Mesenchymal stem cell (in vitro differentiated cells and primary cell): ENCODE data around the gene LY9.
"Not testable (repeated sequence)": the region's sequence is repeated elsewhere in the genome, so short reads cannot be mapped to it uniquely, and the experiment has no call there.

Experiments
- DNase-seq: peaks from one replicate; pipeline ENCODE4 v3.0.0-alpha.2; 2013
- H2AFZ ChIP-seq: one replicate; pipeline ENCODE4 v1.6.1; 2013; ENCODE audit warnings: low read depth, mild to moderate bottlenecking, control low read depth, inconsistent platforms, low read length, moderate library complexity
- H2AK5ac ChIP-seq: 2 replicates; pipeline ENCODE4 v1.6.1; 2013; ENCODE audit warnings: low read length, moderate library complexity, mild to moderate bottlenecking, inconsistent platforms; ENCODE audit not compliant: severe bottlenecking
- H2BK120ac ChIP-seq: one replicate; pipeline ENCODE4 v1.6.1; 2013; ENCODE audit warnings: low read depth, mild to moderate bottlenecking, inconsistent platforms, low read length, moderate library complexity
- H2BK12ac ChIP-seq, 2 experiments: one replicate each; pipeline ENCODE4 v1.6.1; 2013; ENCODE audit warnings: inconsistent platforms in 2 of 2, low read length in 2 of 2, mild to moderate bottlenecking in 2 of 2, moderate library complexity in 2 of 2, control low read depth in 1 of 2
- H2BK15ac ChIP-seq: one replicate; pipeline ENCODE4 v1.6.1; 2013; ENCODE audit warnings: mild to moderate bottlenecking, low read depth, inconsistent platforms; ENCODE audit not compliant: poor library complexity, severe bottlenecking
- H2BK5ac ChIP-seq: 2 replicates; pipeline ENCODE4 v1.6.1; 2013; ENCODE audit warnings: low read depth, mild to moderate bottlenecking, low read length, control low read depth, inconsistent platforms; ENCODE audit not compliant: poor library complexity, severe bottlenecking
- H3K14ac ChIP-seq, 2 experiments: one replicate each; pipeline ENCODE4 v1.6.1; 2013; ENCODE audit warnings: inconsistent platforms in 2 of 2, low read length in 2 of 2, control low read depth in 1 of 2, mild to moderate bottlenecking in 1 of 2, moderate library complexity in 1 of 2
- H3K18ac ChIP-seq, 2 experiments: one replicate each; pipeline ENCODE4 v1.6.1; 2013; ENCODE audit warnings: inconsistent platforms in 2 of 2, low read length in 2 of 2, control low read depth in 1 of 2, low read depth in 1 of 2, mild to moderate bottlenecking in 1 of 2
- H3K23ac ChIP-seq, 2 experiments: one replicate each; pipeline ENCODE4 v1.6.1; 2013; ENCODE audit warnings: inconsistent platforms in 2 of 2, low read length in 2 of 2, mild to moderate bottlenecking in 2 of 2, moderate library complexity in 2 of 2, control low read depth in 1 of 2
- H3K27ac ChIP-seq: 2 replicates; pipeline ENCODE4 v1.5.1; 2013; ENCODE audit warnings: mild to moderate bottlenecking, moderate library complexity, low read length, control low read depth, inconsistent platforms; ENCODE audit not compliant: poor library complexity, severe bottlenecking
- H3K27me3 ChIP-seq, 2 experiments: 2 replicates each; pipeline versions ENCODE4 v1.6.1 to v1.7.0; 2013; ENCODE audit warnings: low read length in 2 of 2, mild to moderate bottlenecking in 2 of 2, moderate library complexity in 2 of 2, control low read depth in 1 of 2, inconsistent platforms in 1 of 2; ENCODE audit not compliant: control insufficient read depth in 1 of 2, insufficient read depth in 1 of 2
- H3K36me3 ChIP-seq, 2 experiments: 2 replicates each; pipeline versions ENCODE4 v1.6.1 to v1.7.0; 2013; ENCODE audit warnings: low read length in 2 of 2, control low read depth in 1 of 2, inconsistent platforms in 1 of 2, low read depth in 1 of 2, mild to moderate bottlenecking in 1 of 2; ENCODE audit not compliant: insufficient read depth in 2 of 2, control insufficient read depth in 1 of 2
- H3K4ac ChIP-seq, 2 experiments: one replicate each; pipeline ENCODE4 v1.6.1; 2013; ENCODE audit warnings: inconsistent platforms in 2 of 2, low read length in 2 of 2, mild to moderate bottlenecking in 2 of 2, moderate library complexity in 2 of 2, control low read depth in 1 of 2, low read depth in 1 of 2
- H3K4me1 ChIP-seq: 2 replicates; pipeline ENCODE4 v1.6.1; 2013; ENCODE audit warnings: low read depth, low read length, control low read depth; ENCODE audit not compliant: control insufficient read depth, insufficient read depth
- H3K4me2 ChIP-seq: 2 replicates; pipeline ENCODE4 v1.6.1; 2013; ENCODE audit warnings: low read length, mild to moderate bottlenecking, inconsistent platforms; ENCODE audit not compliant: poor library complexity, severe bottlenecking
- H3K4me3 ChIP-seq, 2 experiments: 2 replicates each; pipeline versions ENCODE4 v1.5.1 to v1.7.0; 2013; ENCODE audit warnings: low read length in 2 of 2, mild to moderate bottlenecking in 2 of 2, control low read depth in 1 of 2, low read depth in 1 of 2; ENCODE audit not compliant: insufficient read depth in 1 of 2
- H3K79me1 ChIP-seq: replicated peaks from 2 replicates; pipeline ENCODE4 v1.6.1; 2013; ENCODE audit warnings: mild to moderate bottlenecking, control low read depth, low read length, inconsistent platforms; ENCODE audit not compliant: poor library complexity, severe bottlenecking
- H3K9ac ChIP-seq: 2 replicates; pipeline ENCODE4 v1.7.0; 2013; ENCODE audit warnings: mild to moderate bottlenecking, low read length, moderate library complexity
- H3K9me3 ChIP-seq: 2 replicates; pipeline ENCODE4 v1.7.0; 2013; ENCODE audit warnings: mild to moderate bottlenecking, low read length; ENCODE audit not compliant: control insufficient read depth
- H4K8ac ChIP-seq: one replicate; pipeline ENCODE4 v1.6.1; 2013; ENCODE audit warnings: inconsistent platforms, mild to moderate bottlenecking, low read length, moderate library complexity
- H4K91ac ChIP-seq: one replicate; pipeline ENCODE4 v1.6.1; 2013; ENCODE audit warnings: mild to moderate bottlenecking, low read length, inconsistent platforms
- whole genome bisulfite sequencing: methylation state at CpG from one replicate; pipeline ENCODE4 v1.1.7; 2013; ENCODE audit warnings: mixed read lengths; 5-methylcytosine and 5-hydroxymethylcytosine counted together

The LY9 gene

DNA sequence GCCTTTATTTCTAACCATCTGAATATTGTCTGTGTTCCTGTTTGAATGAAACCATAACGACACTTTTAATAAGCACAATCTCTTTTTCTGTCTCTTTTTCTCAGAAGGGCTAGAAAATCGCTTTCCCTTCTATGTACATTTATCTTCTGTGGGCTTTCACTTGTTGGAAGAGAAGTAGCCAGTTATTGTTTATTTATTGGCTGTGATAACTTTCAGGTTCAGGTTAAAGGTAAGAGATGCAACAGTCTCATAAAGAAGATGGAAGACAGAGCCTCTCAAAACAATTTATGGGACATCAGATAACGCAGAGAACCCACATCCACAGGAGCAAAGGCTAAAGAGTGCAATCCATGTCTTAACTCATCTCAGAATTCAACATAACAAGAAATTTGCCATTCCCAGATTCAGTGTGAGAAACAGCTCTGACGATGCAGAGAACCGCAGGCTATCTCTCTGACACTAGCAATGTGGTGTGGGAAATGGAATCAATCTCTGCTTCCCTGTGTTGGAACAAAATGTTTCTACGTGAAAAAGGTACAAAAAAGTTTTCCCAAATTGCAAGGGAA lies 70.8 kb downstream of the LY9 start:
- Histone ChIP-seq H3K14ac (no peak overlapping the region), H3K36me3 (no peaks in the 10 kb centered on the region), H2BK5ac (no peak overlapping the region), H3K4me1 (no peaks in the 10 kb centered on the region), H3K18ac (no peak overlapping the region), H3K4me2 (no peak overlapping the region), H2AK5ac (no peak overlapping the region), H3K4me3 (no peak overlapping the region), H3K27ac (no peak overlapping the region), H3K9me3 (no peaks in the 10 kb centered on the region), H2BK15ac (no peak overlapping the region), H3K23ac (no peak overlapping the region), H2BK12ac (no peak overlapping the region), H3K9ac (no peak overlapping the region), H2AFZ (no peak overlapping the region), H3K79me1 (no peaks in the 10 kb centered on the region), H3K27me3 (peaks cover 0 to 6% of the 10 kb centered on the region in 2 experiments), H2BK120ac (no peak overlapping the region), H4K91ac (no peak overlapping the region), H4K8ac (no peak overlapping the region), H3K4ac (no peak overlapping the region)
- no peak for DNase-seq
- WGBS = 77% methylated on average over 3 of the region's 6 CpGs

DNA sequence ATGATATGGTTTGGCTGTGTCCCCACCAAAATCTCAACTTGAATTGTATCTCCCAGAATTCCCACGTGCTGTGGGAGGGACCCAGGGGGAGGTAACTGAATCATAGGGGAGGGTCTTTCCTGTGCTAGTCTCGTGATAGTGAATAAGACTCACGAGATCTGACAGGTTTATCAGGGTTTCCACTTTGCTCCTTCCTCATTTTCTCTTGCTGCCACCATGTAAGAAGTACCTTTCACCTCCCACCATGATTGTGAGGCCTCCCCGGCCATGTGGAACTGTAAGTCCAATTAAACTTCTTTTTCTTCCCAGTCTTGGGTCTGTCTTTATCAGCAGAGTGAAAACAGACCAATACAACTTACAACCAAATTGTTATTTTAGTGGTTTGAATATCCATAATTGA lies 71.7 kb downstream of the LY9 start:
- H2BK12ac ChIP-seq, H3K4me3 ChIP-seq, H3K9me3 ChIP-seq, H3K4me2 ChIP-seq, H3K79me1 ChIP-seq, H2AFZ ChIP-seq, H2AK5ac ChIP-seq, H4K91ac ChIP-seq, H2BK5ac ChIP-seq, H3K18ac ChIP-seq, H3K27ac ChIP-seq, H3K36me3 ChIP-seq, H3K23ac ChIP-seq, H2BK15ac ChIP-seq, DNase-seq, H3K9ac ChIP-seq, H3K4me1 ChIP-seq, H3K27me3 ChIP-seq, H4K8ac ChIP-seq, H3K4ac ChIP-seq, H2BK120ac ChIP-seq, H3K14ac ChIP-seq: not testable (repeated sequence)
- WGBS = 38% methylated on average over 4 of the region's 4 CpGs

DNA sequence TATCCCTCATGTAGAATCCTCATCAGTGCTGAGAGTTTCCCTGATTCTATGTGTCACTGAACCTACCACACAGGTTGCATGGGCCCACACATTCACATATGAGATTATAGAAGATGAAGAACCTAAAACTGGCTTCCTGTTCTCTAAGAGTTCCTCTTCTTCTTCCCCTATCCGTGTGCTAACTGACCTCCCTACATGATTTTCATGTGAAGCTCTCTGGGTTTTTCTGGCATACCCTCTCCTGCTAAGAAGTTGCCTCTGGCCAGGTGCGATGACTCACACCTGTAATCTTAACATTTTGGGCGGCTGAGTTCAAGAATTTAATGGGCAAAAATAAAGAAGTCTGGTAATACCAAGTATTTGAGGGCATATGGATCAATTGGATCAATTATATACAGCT lies 72.2 kb downstream of the LY9 start:
- Histone ChIP-seq H2BK15ac (no peak overlapping the region), H4K91ac (no peak overlapping the region), H3K79me1 (no peaks in the 10 kb centered on the region), H3K27me3 (no peaks in the 10 kb centered on the region), H2BK12ac (no peak overlapping the region), H2BK120ac (no peak overlapping the region), H4K8ac (no peak overlapping the region), H3K27ac (no peak overlapping the region), H3K4me2 (no peak overlapping the region), H3K36me3 (no peaks in the 10 kb centered on the region), H2AK5ac (no peak overlapping the region), H3K4me3 (no peak overlapping the region), H3K4ac (no peak overlapping the region), H2BK5ac (no peak overlapping the region), H3K14ac (no peak overlapping the region), H3K9me3 (no peaks in the 10 kb centered on the region), H3K4me1 (no peaks in the 10 kb centered on the region), H3K9ac (no peak overlapping the region), H3K23ac (no peak overlapping the region), H3K18ac (no peak overlapping the region), H2AFZ (no peak overlapping the region)
- 81% methylated on average over 3 of the region's 3 CpGs for WGBS
- no peak for DNase-seq

DNA sequence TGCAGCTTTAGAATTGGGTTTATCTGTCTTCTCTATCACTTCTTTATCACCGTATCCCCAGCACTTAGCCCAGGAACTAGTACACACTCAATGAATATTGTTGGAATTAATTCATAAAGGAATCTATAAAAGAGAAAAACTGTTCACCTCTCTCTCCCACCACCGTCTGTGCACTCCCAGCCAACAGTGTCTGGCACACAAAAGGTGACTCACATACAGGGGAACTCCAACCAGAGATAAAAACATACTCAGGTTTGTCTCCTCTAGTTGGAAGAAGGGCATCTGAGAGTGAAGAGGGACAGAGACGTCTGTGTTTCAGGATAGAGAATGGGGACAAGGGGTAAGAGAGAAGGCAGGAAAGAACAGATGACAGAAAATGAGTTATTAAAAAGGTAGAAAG lies 79.0 kb downstream of the LY9 start:
- no peak overlapping the region for H3K4me3 ChIP-seq
- no peak overlapping the region for H4K8ac ChIP-seq
- no peak overlapping the region for H3K14ac ChIP-seq
- WGBS = 100% methylated on average over 1 of the region's 3 CpGs
- no peak overlapping the region for H3K18ac ChIP-seq
- no peak overlapping the region for H2AFZ ChIP-seq
- H3K23ac ChIP-seq = no peak overlapping the region
- H2AK5ac ChIP-seq = no peak overlapping the region
- H3K9me3 ChIP-seq = no peaks in the 10 kb centered on the region
- H4K91ac ChIP-seq = no peak overlapping the region
- no peaks in the 10 kb centered on the region for H3K36me3 ChIP-seq
- no peaks in the 10 kb centered on the region for H3K4me1 ChIP-seq
- no peaks in the 10 kb centered on the region for H3K79me1 ChIP-seq
- no peak overlapping the region for H2BK12ac ChIP-seq
- H3K9ac ChIP-seq = no peak overlapping the region
- H3K27ac ChIP-seq = no peak overlapping the region
- H2BK15ac ChIP-seq = no peak overlapping the region
- H3K27me3 ChIP-seq = no peaks in the 10 kb centered on the region
- no peak overlapping the region for H3K4ac ChIP-seq
- DNase-seq = no peak
- H2BK5ac ChIP-seq = no peak overlapping the region
- no peak overlapping the region for H2BK120ac ChIP-seq
- no peak overlapping the region for H3K4me2 ChIP-seq
